ENCODE measurements around the gene RASA3.
A peak's percentile ranks its signal among the peaks of the same experiment; 100 is the strongest.

The RASA3 gene

GRCh38 chr13:113949546-113949945, 182.9 kb downstream of the RASA3 start:
- no peaks in the 10 kb centered on the region for H3K9me3 ChIP-seq (ENCODE audit: insufficient read depth, low read length)
- no peaks in the 10 kb centered on the region for H3K27me3 ChIP-seq (ENCODE audit: insufficient read depth, insufficient read length)
- peaks cover 15% of the 10 kb centered on the region for H3K4me1 ChIP-seq (ENCODE audit: insufficient read depth, insufficient read length)
- no peak for DNase-seq (ENCODE audit: low read depth, low spot score)
- H3K9ac ChIP-seq (ENCODE audit: insufficient read length, low read depth), result no peak overlapping the region
- no peaks in the 10 kb centered on the region for H3K36me3 ChIP-seq (ENCODE audit: insufficient read depth, insufficient read length, low read length)
- H3K4me3 ChIP-seq (ENCODE audit: insufficient read length, low read depth), result no peak overlapping the region
- TF ChIP-seq YY1 (IDR thresholded peaks at IDR 0.05; ENCODE audit: insufficient read depth, insufficient read length) (no peak), SUZ12 (IDR thresholded peaks at IDR 0.05; ENCODE audit: extremely low read depth, insufficient read depth, insufficient read length) (no peak), ZNF274 (IDR thresholded peaks at IDR 0.05; ENCODE audit: low read depth, low read length) (no peak)

DNA sequence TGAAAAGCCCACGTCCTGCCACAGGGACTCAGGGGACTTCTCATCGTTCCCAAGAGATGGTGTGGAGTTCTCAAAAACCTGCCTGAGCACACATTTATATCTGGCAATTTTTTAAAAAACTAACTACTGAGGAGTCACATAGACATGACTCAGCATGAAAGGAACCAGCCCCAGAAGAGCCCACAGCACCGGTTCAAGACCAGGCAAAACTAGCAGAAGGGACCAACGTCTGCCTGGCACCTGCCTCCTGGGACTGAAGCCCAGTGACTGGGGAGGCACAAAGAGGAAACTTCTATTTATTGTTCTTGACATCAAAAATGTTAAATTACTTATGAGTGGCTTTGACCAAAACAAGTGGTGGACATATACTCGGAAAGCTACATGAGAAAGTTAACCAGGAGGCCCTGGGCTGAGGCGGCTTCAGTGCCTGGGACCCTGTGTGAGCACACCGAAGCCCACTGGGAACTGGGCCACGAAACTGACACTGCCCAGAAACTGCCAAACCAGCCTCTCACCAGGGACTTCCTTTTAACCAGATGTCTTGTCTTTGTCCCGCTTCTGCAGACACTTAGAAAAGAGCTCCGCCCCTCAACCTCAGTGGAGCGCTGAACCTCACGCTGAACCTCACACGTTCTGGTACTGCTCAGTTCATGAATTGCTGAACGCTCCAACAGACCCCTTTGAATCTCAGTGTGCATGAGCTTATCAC, 184.2 kb downstream of the RASA3 start:
- Histone ChIP-seq H3K27me3 (ENCODE audit: insufficient read depth, insufficient read length) (no peaks in the 10 kb centered on the region), H3K4me3 (ENCODE audit: insufficient read length, low read depth) (no peak overlapping the region), H3K9ac (ENCODE audit: insufficient read length, low read depth) (no peak overlapping the region), H3K36me3 (ENCODE audit: insufficient read depth, insufficient read length, low read length) (no peaks in the 10 kb centered on the region), H3K9me3 (ENCODE audit: insufficient read depth, low read length) (no peaks in the 10 kb centered on the region), H3K4me1 (ENCODE audit: insufficient read depth, insufficient read length) (peaks cover 15% of the 10 kb centered on the region)
- TF ChIP-seq ZNF274 (IDR thresholded peaks at IDR 0.05; ENCODE audit: low read depth, low read length) (no peak), YY1 (IDR thresholded peaks at IDR 0.05; ENCODE audit: insufficient read depth, insufficient read length) (no peak), SUZ12 (IDR thresholded peaks at IDR 0.05; ENCODE audit: extremely low read depth, insufficient read depth, insufficient read length) (no peak)
- DNase-seq (ENCODE audit: low read depth, low spot score), result no peak

DNA sequence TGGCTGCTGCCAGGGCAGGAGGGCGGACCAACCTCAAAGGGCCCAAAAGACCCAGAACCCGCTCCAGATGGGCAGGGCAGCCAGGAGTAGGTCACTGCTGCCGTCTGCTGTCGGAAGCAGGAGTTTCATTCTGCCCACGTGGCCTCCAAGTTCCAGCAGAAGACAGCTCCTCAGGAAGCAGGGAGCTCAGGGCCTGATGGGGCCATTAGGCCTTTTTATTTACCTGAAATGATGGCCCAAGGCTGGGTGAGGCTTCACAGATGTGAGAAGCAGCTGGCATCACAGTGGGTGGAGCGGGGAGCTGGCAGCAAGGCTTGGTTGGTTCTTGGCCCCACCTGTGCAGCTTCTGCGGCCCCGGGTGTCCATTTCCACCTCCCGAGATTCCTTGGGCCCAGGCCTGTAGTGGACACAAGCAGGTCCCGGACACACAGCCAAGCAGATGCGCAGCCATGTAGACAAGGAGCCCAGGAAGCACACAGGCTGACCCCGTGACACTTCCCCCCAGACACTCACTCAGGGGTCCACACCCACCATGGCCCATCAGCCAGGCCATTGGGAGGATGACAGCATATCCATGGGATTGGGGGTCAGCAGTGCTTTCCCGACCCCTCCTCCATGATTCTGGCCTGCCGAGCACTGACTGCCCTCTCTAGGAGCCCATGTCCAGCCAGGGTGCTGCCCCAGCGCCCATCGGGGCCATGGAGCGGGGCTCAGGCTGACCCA, 185.0 kb downstream of the RASA3 start:
- Histone ChIP-seq H3K27me3 (ENCODE audit: insufficient read depth, insufficient read length) (no peaks in the 10 kb centered on the region), H3K9ac (ENCODE audit: insufficient read length, low read depth) (no peak overlapping the region), H3K4me1 (ENCODE audit: insufficient read depth, insufficient read length) (peaks cover 18% of the 10 kb centered on the region), H3K4me3 (ENCODE audit: insufficient read length, low read depth) (no peak overlapping the region), H3K36me3 (ENCODE audit: insufficient read depth, insufficient read length, low read length) (no peaks in the 10 kb centered on the region), H3K9me3 (ENCODE audit: insufficient read depth, low read length) (no peaks in the 10 kb centered on the region)
- DNase-seq (ENCODE audit: low read depth, low spot score), result no peak
- no peak for TF ChIP-seq SUZ12 (IDR thresholded peaks at IDR 0.05; ENCODE audit: extremely low read depth, insufficient read depth, insufficient read length)

- Histone ChIP-seq H3K9ac (ENCODE audit: insufficient read length, low read depth) (peak overlapping the region; percentile 26), H3K4me1 (ENCODE audit: insufficient read depth, insufficient read length) (peaks cover 18% of the 10 kb centered on the region), H3K4me3 (ENCODE audit: insufficient read length, low read depth) (no peak overlapping the region), H3K36me3 (ENCODE audit: insufficient read depth, insufficient read length, low read length) (no peaks in the 10 kb centered on the region), H3K9me3 (ENCODE audit: insufficient read depth, low read length) (no peaks in the 10 kb centered on the region), H3K27me3 (ENCODE audit: insufficient read depth, insufficient read length) (no peaks in the 10 kb centered on the region)
- TF ChIP-seq ZNF274 (IDR thresholded peaks at IDR 0.05; ENCODE audit: low read depth, low read length), result no peak
- no peak for TF ChIP-seq YY1 (IDR thresholded peaks at IDR 0.05; ENCODE audit: insufficient read depth, insufficient read length)
- TF ChIP-seq SUZ12 (IDR thresholded peaks at IDR 0.05; ENCODE audit: extremely low read depth, insufficient read depth, insufficient read length), result no peak
- no peak for DNase-seq (ENCODE audit: low read depth, low spot score)
Measured at GRCh38 chr13:113946409-113947181, 185.8 kb downstream of the RASA3 start.

DNA sequence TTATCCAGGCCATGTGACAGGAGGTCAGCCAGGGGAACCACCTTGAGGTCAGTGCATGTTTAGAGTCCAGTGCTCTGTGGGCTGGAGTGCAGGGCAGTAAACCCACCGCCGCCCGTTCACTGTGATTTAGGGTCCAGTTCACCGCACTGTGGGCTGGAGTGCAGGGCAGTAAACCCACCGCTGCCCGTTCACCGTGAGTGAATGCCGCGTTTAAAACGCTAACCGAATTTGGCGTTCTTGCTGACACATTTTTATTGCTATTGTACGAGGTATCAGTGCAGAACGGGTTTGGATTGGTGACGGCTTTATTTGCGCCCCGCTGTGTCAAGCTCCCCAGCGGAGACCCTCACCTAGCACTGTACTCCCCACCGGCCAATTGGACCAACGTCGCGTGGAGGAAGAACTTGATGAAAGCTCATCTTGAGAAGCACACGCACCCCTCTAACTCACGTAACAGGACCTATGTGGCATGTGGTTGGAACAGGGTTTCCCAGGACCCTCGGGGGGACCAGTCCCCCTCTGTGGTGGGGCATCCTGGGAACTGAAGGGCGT, 186.5 kb downstream of the RASA3 start:
- Histone ChIP-seq H3K4me3 (ENCODE audit: insufficient read length, low read depth) (no peak overlapping the region), H3K9me3 (ENCODE audit: insufficient read depth, low read length) (no peaks in the 10 kb centered on the region), H3K36me3 (ENCODE audit: insufficient read depth, insufficient read length, low read length) (no peaks in the 10 kb centered on the region), H3K9ac (ENCODE audit: insufficient read length, low read depth) (no peak overlapping the region), H3K4me1 (ENCODE audit: insufficient read depth, insufficient read length) (peaks cover 16% of the 10 kb centered on the region), H3K27me3 (ENCODE audit: insufficient read depth, insufficient read length) (no peaks in the 10 kb centered on the region)
- TF ChIP-seq YY1 (IDR thresholded peaks at IDR 0.05; ENCODE audit: insufficient read depth, insufficient read length), result no peak
- TF ChIP-seq SUZ12 (IDR thresholded peaks at IDR 0.05; ENCODE audit: extremely low read depth, insufficient read depth, insufficient read length), result no peak
- no peak for TF ChIP-seq ZNF274 (IDR thresholded peaks at IDR 0.05; ENCODE audit: low read depth, low read length)
- no peak for DNase-seq (ENCODE audit: low read depth, low spot score)

- Histone ChIP-seq H3K4me3 (ENCODE audit: insufficient read length, low read depth) (no peak overlapping the region), H3K9me3 (ENCODE audit: insufficient read depth, low read length) (no peaks in the 10 kb centered on the region), H3K27me3 (ENCODE audit: insufficient read depth, insufficient read length) (no peaks in the 10 kb centered on the region), H3K9ac (ENCODE audit: insufficient read length, low read depth) (no peak overlapping the region), H3K36me3 (ENCODE audit: insufficient read depth, insufficient read length, low read length) (no peaks in the 10 kb centered on the region), H3K4me1 (ENCODE audit: insufficient read depth, insufficient read length) (peaks cover 9% of the 10 kb centered on the region)
- TF ChIP-seq SUZ12 (IDR thresholded peaks at IDR 0.05; ENCODE audit: extremely low read depth, insufficient read depth, insufficient read length), result no peak
- TF ChIP-seq YY1 (IDR thresholded peaks at IDR 0.05; ENCODE audit: insufficient read depth, insufficient read length), result no peak
- TF ChIP-seq ZNF274 (IDR thresholded peaks at IDR 0.05; ENCODE audit: low read depth, low read length), result no peak
- DNase-seq (ENCODE audit: low read depth, low spot score), result no peak
Measured at GRCh38 chr13:113943821-113944565, 188.4 kb downstream of the RASA3 start.

All from NT2/D1 (cell line).